Tibial nerve (tissue), 4 donors: Measurements from ENCODE around the gene XG. TPM values are rescaled to one million over a fixed set of nuclear protein-coding genes. Genes with fewer than 3 reads are reported as not detected.
"Not testable (repeated sequence)": the region's sequence is repeated elsewhere in the genome, so short reads cannot be mapped to it uniquely, and the experiment has no call there.

Experiments
- DNase-seq, 2 donors: peaks; one replicate each; pipeline ENCODE4 v3.0.0-alpha.2; 2019; ENCODE audit warnings: low spot score in 2 of 2
- H3K27ac ChIP-seq, 4 donors: fragments of 200-600 bp; sonication (generic) in 3 of 4; one replicate each; pipeline ENCODE4 v1.5.1; 2017 to 2019; ENCODE audit warnings: mild to moderate bottlenecking in 1 of 4
- H3K27me3 ChIP-seq, 2 donors: fragments of 200-600 bp; sonication (generic) in 1 of 2; one replicate each; pipeline versions ENCODE4 v1.5.1 to v1.6.0; 2017 to 2019
- H3K36me3 ChIP-seq, 3 donors: fragments of 200-600 bp; sonication (generic); one replicate each; pipeline ENCODE4 v1.5.1; 2018 to 2019
- H3K4me1 ChIP-seq, 4 donors: fragments of 200-600 bp; sonication (generic) in 3 of 4; one replicate each; pipeline ENCODE4 v1.5.1; 2017 to 2019
- H3K4me3 ChIP-seq, 4 donors: fragments of 200-600 bp; sonication (generic) in 3 of 4; one replicate each; pipeline ENCODE4 v1.5.1; 2017 to 2019; ENCODE audit warnings: mild to moderate bottlenecking in 1 of 4, moderate library complexity in 1 of 4
- H3K9me3 ChIP-seq, 4 donors: fragments of 200-600 bp; sonication (generic) in 3 of 4; one replicate each; pipeline ENCODE4 v1.5.1; 2017 to 2019
- CTCF ChIP-seq, 5 experiments: fragments of 200-600 bp in 3 of 5; fragments of 450-650 bp in 2 of 5; sonication (generic) in 3 of 5; IDR thresholded peaks; one replicate each; pipeline ENCODE4 v1.5.1; 2016 to 2019; ENCODE audit warnings: antibody characterized with exemption in 5 of 5, mild to moderate bottlenecking in 3 of 5, moderate library complexity in 2 of 5
- EP300 ChIP-seq, 2 donors: sonication (generic); formaldehyde crosslinking; IDR thresholded peaks; one replicate each; pipeline ENCODE4 v1.6.1; 2017; ENCODE audit warnings: antibody characterized with exemption in 2 of 2, mild to moderate bottlenecking in 1 of 2
- POLR2A ChIP-seq, 2 donors: fragments of 450-650 bp; IDR thresholded peaks; one replicate each; pipeline ENCODE4 v1.6.1; 2017; ENCODE audit warnings: antibody characterized with exemption in 2 of 2, mild to moderate bottlenecking in 2 of 2, moderate library complexity in 2 of 2
- WGBS, 2 donors: methylation state at CpG; one replicate each; pipeline ENCODE4 v1.1.5; 2018; 5-methylcytosine and 5-hydroxymethylcytosine counted together
- total RNA-seq, 4 donors: library from RNA; depleted of rRNA; stranded (reverse); fragments of >200 nt; gene quantifications; one replicate each; pipeline ENCODE4 v1.1.0, GENCODE V29; 2016

Gene XG
- total RNA-seq, 4 donors from 2014 or later, result 1.2 to 5.1 (median 3.1) TPM

- Histone ChIP-seq H3K27me3 (no peaks in the 10 kb centered on the region), H3K9me3 (no peaks in the 10 kb centered on the region), H3K4me3 (no peak overlapping the region), H3K27ac (no peak overlapping the region), H3K4me1 (no peaks in the 10 kb centered on the region), H3K36me3 (peaks cover 5 to 97% (median 26%) of the 10 kb centered on the region in 3 donors)
- DNase-seq, result no peak
- 96% methylated on average over 10 of the region's 10 CpGs for WGBS, 2 donors
- no peak for TF ChIP-seq POLR2A (IDR thresholded peaks at IDR 0.05)
- TF ChIP-seq CTCF (IDR thresholded peaks at IDR 0.05), result no peak
- no peak for TF ChIP-seq EP300 (IDR thresholded peaks at IDR 0.05)
Measured at GRCh38 chrX:2719774-2720447, 31.9 kb upstream of the XG start.

DNA sequence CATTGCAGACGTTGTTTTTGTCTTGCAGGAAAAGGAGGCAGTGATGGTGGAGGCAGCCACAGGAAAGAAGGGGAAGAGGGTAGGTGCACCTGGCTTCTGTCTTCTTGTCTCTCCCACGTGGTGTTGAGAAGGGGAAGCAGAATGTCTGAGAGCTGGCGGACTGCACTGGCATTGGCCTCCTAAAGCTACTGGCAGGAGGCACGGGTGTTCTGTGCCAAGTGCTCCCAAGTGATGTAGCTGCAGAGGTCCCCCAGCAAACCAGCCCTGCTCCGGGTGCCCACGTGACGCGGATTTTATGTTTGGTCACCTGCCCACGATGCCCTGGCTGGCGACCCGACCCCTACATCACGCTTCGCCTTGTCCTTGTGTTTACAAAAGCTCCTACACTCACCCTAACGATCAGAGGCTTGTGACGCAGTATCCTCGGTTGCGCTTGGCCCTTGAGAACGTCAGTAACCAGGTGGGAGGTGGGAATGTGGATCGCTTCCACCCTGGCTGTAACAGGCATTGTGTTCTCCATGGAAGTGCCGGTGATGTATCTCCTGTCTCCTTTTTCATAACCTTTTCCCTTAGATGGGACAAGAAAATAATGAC lies 28.5 kb upstream of the XG start:
- peaks cover 5 to 98% (median 42%) of the 10 kb centered on the region in 3 donors for H3K36me3 ChIP-seq
- no peaks in the 10 kb centered on the region for H3K4me1 ChIP-seq
- TF ChIP-seq EP300 (IDR thresholded peaks at IDR 0.05) (no peak), POLR2A (IDR thresholded peaks at IDR 0.05) (no peak), CTCF (IDR thresholded peaks at IDR 0.05) (no peak)
- no peak overlapping the region for H3K4me3 ChIP-seq
- 94 to 96% methylated on average over 20 of the region's 20 CpGs for WGBS, 2 donors
- no peak for DNase-seq
- H3K9me3 ChIP-seq, result no peaks in the 10 kb centered on the region
- no peak overlapping the region for H3K27ac ChIP-seq
- H3K27me3 ChIP-seq, result no peaks in the 10 kb centered on the region

DNA sequence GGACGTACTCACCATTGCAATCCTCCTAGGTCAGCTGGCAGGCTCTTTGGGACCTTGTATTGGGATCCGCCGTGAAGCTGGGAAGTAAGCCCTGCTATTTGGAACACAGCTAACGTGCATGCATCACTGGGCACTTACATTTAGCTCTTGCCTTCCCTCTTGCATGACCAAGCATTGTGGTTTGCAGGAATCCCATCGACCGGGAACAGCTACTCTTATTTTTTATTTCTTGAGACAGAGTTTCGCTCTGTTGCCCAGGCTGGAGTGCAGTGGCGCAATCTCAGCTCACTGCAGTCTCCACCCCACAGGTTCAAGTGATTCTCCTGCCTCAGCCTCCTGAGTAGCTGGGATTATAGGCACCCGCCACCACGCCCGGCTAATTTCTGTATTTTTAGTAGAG lies 24.6 kb upstream of the XG start:
- H3K4me1 ChIP-seq, H3K27me3 ChIP-seq, H3K4me3 ChIP-seq, H3K27ac ChIP-seq, DNase-seq, H3K9me3 ChIP-seq: not testable (repeated sequence)
- 93 to 98% methylated on average over 11 of the region's 11 CpGs for WGBS, 2 donors
- H3K36me3 ChIP-seq, result peaks cover 4 to 98% (median 43%) of the 10 kb centered on the region in 3 donors

GRCh38 chrX:2732076-2732475 lies 19.8 kb upstream of the XG start:
- no peak overlapping the region for H3K27ac ChIP-seq
- no peaks in the 10 kb centered on the region for H3K27me3 ChIP-seq
- TF ChIP-seq CTCF (IDR thresholded peaks at IDR 0.05) (no peak), EP300 (IDR thresholded peaks at IDR 0.05) (no peak), POLR2A (IDR thresholded peaks at IDR 0.05) (no peak)
- no peaks in the 10 kb centered on the region for H3K4me1 ChIP-seq
- no peaks in the 10 kb centered on the region for H3K9me3 ChIP-seq
- H3K4me3 ChIP-seq, result no peak overlapping the region
- H3K36me3 ChIP-seq, result peaks cover 0 to 98% (median 7%) of the 10 kb centered on the region in 3 donors
- no peak for DNase-seq
- 86 to 87% methylated on average over 9 of the region's 9 CpGs for WGBS, 2 donors

DNA sequence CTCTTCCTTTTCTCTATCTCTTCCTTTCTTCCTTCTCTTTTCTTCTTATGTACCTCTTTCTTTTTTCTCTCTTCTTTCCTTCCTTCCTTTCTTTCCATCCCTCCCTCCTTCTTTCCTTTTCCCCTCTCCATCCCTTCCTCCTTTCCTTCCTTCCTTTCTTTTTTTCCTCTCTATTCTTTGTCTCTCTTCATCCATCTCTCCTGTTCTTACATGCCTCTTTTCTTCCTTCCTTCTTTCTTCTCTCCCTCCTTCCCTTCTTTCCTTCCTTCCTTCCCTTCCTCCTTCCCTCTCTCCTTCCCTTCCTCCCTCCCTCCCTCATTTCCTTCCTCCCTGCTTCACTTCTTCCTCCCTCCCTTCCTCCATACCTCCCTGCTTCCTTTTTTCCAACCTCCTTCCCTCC lies 19.2 kb upstream of the XG start:
- no peaks in the 10 kb centered on the region for H3K27me3 ChIP-seq
- no peak overlapping the region for H3K27ac ChIP-seq
- no peaks in the 10 kb centered on the region for H3K4me1 ChIP-seq
- H3K9me3 ChIP-seq, result no peaks in the 10 kb centered on the region
- H3K4me3 ChIP-seq, result no peak overlapping the region
- H3K36me3 ChIP-seq, result peaks cover 0 to 98% (median 5%) of the 10 kb centered on the region in 3 donors
- TF ChIP-seq EP300 (IDR thresholded peaks at IDR 0.05), result no peak
- DNase-seq, result no peak

- no peak for TF ChIP-seq EP300 (IDR thresholded peaks at IDR 0.05)
- no peak for TF ChIP-seq CTCF (IDR thresholded peaks at IDR 0.05)
- TF ChIP-seq POLR2A (IDR thresholded peaks at IDR 0.05), result no peak
- Histone ChIP-seq H3K36me3 (peaks cover 0 to 98% (median 9%) of the 10 kb centered on the region in 3 donors), H3K27ac (no peak overlapping the region), H3K27me3 (no peaks in the 10 kb centered on the region), H3K4me1 (no peaks in the 10 kb centered on the region), H3K9me3 (no peaks in the 10 kb centered on the region), H3K4me3 (no peak overlapping the region)
- DNase-seq, result no peak
- 93 to 97% methylated on average over 9 of the region's 9 CpGs for WGBS, 2 donors
Measured at GRCh38 chrX:2733286-2733685, 18.6 kb upstream of the XG start.
